B cell (primary cell): ENCODE results near the gene ZNF23. TPM values are rescaled to one million over a fixed set of nuclear protein-coding genes. Genes with fewer than 3 reads are reported as not detected.

ENCODE experiments used
- ATAC-seq: fragments of 200-7000 bp; cut with Tn5 transposase; one replicate; pipeline ENCODE4 v1.10.0; 2021; ENCODE audit warnings: low read depth, mild to moderate bottlenecking, moderate number of reproducible peaks, moderate library complexity
- CTCF ChIA-PET: fragments of 350-600 bp; sonication (Branson Sonifier 250); formaldehyde crosslinking; loops from one replicate; lab custom pipeline; 2021; ENCODE audit warnings: antibody characterized with exemption, inconsistent platforms; lab: Charles Lee
- POLR2A ChIA-PET: fragments of 350-600 bp; sonication (Branson Sonifier 250); formaldehyde crosslinking; loops from one replicate; lab custom pipeline; 2021; ENCODE audit warnings: antibody characterized with exemption; lab: Charles Lee
- DNase-seq: peaks from one replicate; pipeline ENCODE4 v3.0.0; 2013
- H2AFZ ChIP-seq: 2 replicates; pipeline ENCODE4 v1.6.1; 2012; ENCODE audit warnings: mild to moderate bottlenecking, low read depth, low read length; ENCODE audit not compliant: insufficient read depth, poor library complexity, severe bottlenecking
- H3K27ac ChIP-seq, 2 donors: 1 replicate in 1 of 2; 2 replicates in 1 of 2; pipeline ENCODE4 v1.5.1; 2012 to 2013; ENCODE audit warnings: low read length in 2 of 2, mild to moderate bottlenecking in 2 of 2, moderate library complexity in 1 of 2
- H3K27me3 ChIP-seq, 4 experiments: fragments of 200-600 bp in 1 of 4; sonication (generic) in 1 of 4; replicated peaks in 1 of 4; 1 replicate in 2 of 4; 2 replicates in 2 of 4; pipeline versions ENCODE4 v1.6.1 to v1.7.0; 2013 to 2016; ENCODE audit warnings: low read length in 3 of 4, mild to moderate bottlenecking in 2 of 4, mixed read lengths in 1 of 4, moderate library complexity in 1 of 4; ENCODE audit not compliant: insufficient read depth in 4 of 4, control insufficient read depth in 3 of 4; ENCODE audit errors: control extremely low read depth in 1 of 4
- H3K36me3 ChIP-seq, 2 experiments: replicated peaks in 1 of 2; 1 replicate in 1 of 2; 2 replicates in 1 of 2; pipeline versions ENCODE4 v1.6.1 to v1.7.1; 2013; ENCODE audit warnings: low read length in 1 of 2; ENCODE audit not compliant: insufficient read depth in 2 of 2, control insufficient read depth in 1 of 2; ENCODE audit errors: control extremely low read depth in 1 of 2, extremely low read depth in 1 of 2
- H3K4me1 ChIP-seq, 2 donors: fragments of 200-600 bp in 1 of 2; sonication (generic) in 1 of 2; 1 replicate in 1 of 2; 2 replicates in 1 of 2; pipeline versions ENCODE4 v1.5.1 to v1.6.1; 2013 to 2017; ENCODE audit warnings: low read length in 2 of 2; ENCODE audit not compliant: control insufficient read depth in 2 of 2, insufficient read depth in 2 of 2
- H3K4me2 ChIP-seq: replicated peaks from 2 replicates; pipeline ENCODE3; 2012; ENCODE audit warnings: mild to moderate bottlenecking, low read depth, low read length; ENCODE audit not compliant: poor library complexity, severe bottlenecking
- H3K4me3 ChIP-seq, 5 experiments: fragments of 200-600 bp in 1 of 5; sonication (generic) in 1 of 5; 1 replicate in 3 of 5; 2 replicates in 2 of 5; pipeline versions ENCODE4 v1.5.1 to v1.7.0; 2011 to 2016; ENCODE audit warnings: low read length in 4 of 5, mild to moderate bottlenecking in 4 of 5, low read depth in 2 of 5, control low read depth in 1 of 5, moderate library complexity in 1 of 5; ENCODE audit not compliant: insufficient read depth in 1 of 5; ENCODE audit errors: control extremely low read depth in 1 of 5, extremely low read depth in 1 of 5
- H3K79me2 ChIP-seq: fragments of 200-600 bp; sonication (generic); one replicate; pipeline ENCODE4 v1.6.0; 2016; ENCODE audit warnings: low read length; ENCODE audit not compliant: control insufficient read depth, insufficient read depth
- H3K9ac ChIP-seq: fragments of 200-600 bp; sonication (generic); 2 replicates; pipeline ENCODE4 v1.6.1; 2017; ENCODE audit warnings: mild to moderate bottlenecking, low read length, moderate library complexity
- H3K9me3 ChIP-seq, 3 donors: one replicate each; pipeline versions ENCODE4 v1.6.1 to v1.7.1; 2013; ENCODE audit warnings: low read length in 2 of 3; ENCODE audit not compliant: control insufficient read depth in 2 of 3, insufficient read depth in 1 of 3; ENCODE audit errors: control extremely low read depth in 1 of 3
- H4K20me1 ChIP-seq: 2 replicates; pipeline ENCODE4 v1.6.0; 2012; ENCODE audit warnings: mild to moderate bottlenecking, low read length; ENCODE audit not compliant: insufficient read depth, control insufficient read depth, poor library complexity, severe bottlenecking
- H3K27ac Mint-ChIP-seq: one replicate; pipeline ENCODE4 v1.8.0; 2021; ENCODE audit warnings: mixed read lengths
- H3K27me3 Mint-ChIP-seq: one replicate; pipeline ENCODE4 v1.8.0; 2021; ENCODE audit warnings: mixed read lengths
- H3K4me1 Mint-ChIP-seq: one replicate; pipeline ENCODE4 v1.8.0; 2021; ENCODE audit warnings: mixed read lengths
- H3K4me3 Mint-ChIP-seq: one replicate; pipeline ENCODE4 v1.8.0; 2021; ENCODE audit warnings: mixed read lengths
- H3K9me3 Mint-ChIP-seq: one replicate; pipeline ENCODE4 v1.8.0; 2022; ENCODE audit warnings: mixed read lengths; ENCODE audit not compliant: insufficient read depth
- CTCF ChIP-seq: fragments of 200-600 bp; IDR thresholded peaks from one replicate; pipeline ENCODE4 v1.8.0; 2022; ENCODE audit warnings: antibody characterized with exemption, mild to moderate bottlenecking
- EZH2 ChIP-seq: IDR thresholded peaks from 2 replicates; pipeline ENCODE4 v1.6.1; 2012; ENCODE audit warnings: borderline replicate concordance, low read depth, mild to moderate bottlenecking, moderate library complexity, low read length; ENCODE audit not compliant: insufficient read depth, poor library complexity, severe bottlenecking
- WGBS: methylation state at CpG from one replicate; pipeline ENCODE4 v1.1.5; 2013; ENCODE audit warnings: missing lambda C conversion rate; ENCODE audit not compliant: insufficient coverage; 5-methylcytosine and 5-hydroxymethylcytosine counted together
- intact Hi-C: fragments of 100-400 bp; cut with micrococcal nuclease; formaldehyde crosslinking; loops from one replicate; pipeline ENCODE4 v1.10.0; 2022
- polyA plus RNA-seq: library from polyadenylated mRNA; depleted of rRNA; stranded (reverse); fragments of >200 nt; gene quantifications from 2 replicates; pipeline ENCODE4 v1.2.3, GENCODE V29; 2012
- total RNA-seq, 2 donors: library from RNA; stranded (reverse); fragments of 120-200 nt in 1 of 2; gene quantifications; 1 replicate in 1 of 2; 2 replicates in 1 of 2; pipeline versions ENCODE4 v1.2.3 to v1.2.4, GENCODE V29; 2013 to 2022

Gene ZNF23
- total and polyA plus RNA-seq, 2 donors (not counting 1 experiment from before 2014, with no cell fraction given) = 8.4 to 15.0 TPM

DNA sequence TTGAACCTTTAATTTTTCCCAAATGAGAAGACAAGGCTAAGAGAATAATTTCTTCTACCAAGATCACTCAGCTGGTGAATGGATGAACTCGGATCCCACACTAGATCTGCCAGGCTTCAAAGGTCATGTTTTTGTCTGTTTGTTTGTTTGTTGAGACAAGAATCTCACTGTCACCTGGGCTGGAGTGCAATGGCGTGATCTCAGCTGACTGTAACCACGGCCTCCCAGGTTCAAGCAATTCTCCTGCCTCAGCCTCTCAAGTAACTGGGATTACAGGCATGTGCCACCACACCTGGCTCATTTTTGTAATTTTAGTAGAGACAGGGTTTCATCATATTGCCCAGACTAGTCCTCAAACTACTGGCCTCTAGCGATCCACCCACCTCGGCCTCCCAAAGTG is 20.5 kb upstream of the ZNF23 start:
- intact Hi-C loops = loop anchor here (5.0 kb wide), 1 partner anchor 525 kb away; the partner anchor contains the start of gene DHODH
- ATAC-seq (no peak), DNase-seq (no peak)
- no peak for TF ChIP-seq CTCF
- no peak for TF ChIP-seq EZH2
- H3K4me3 Mint-ChIP-seq = no peak overlapping the region
- ChIA-PET POLR2A (no interaction called here), CTCF (interaction anchor here (1.4 to 1.5 kb wide), 2 partner anchors 18 to 128 kb away, joined by 4 read pairs; no protein-coding TSS in a partner anchor)
- Histone ChIP-seq H3K36me3 (peaks cover 0 to 13% of the 10 kb centered on the region in 2 experiments), H3K27me3 (no peaks in the 10 kb centered on the region), H3K4me1 (peaks cover 9 to 12% of the 10 kb centered on the region in 2 donors), H3K79me2 (peaks cover 19% of the 10 kb centered on the region), H3K9me3 (no peaks in the 10 kb centered on the region), H3K4me2 (no peak overlapping the region), H3K27ac (no peak overlapping the region), H2AFZ (no peak overlapping the region), H3K9ac (no peak overlapping the region), H4K20me1 (no peaks in the 10 kb centered on the region), H3K4me3 (no peak overlapping the region)
- 95% methylated on average over 3 of the region's 5 CpGs for WGBS
- H3K27ac Mint-ChIP-seq = peak overlapping the region; percentile 8
- peaks cover 15% of the 10 kb centered on the region for H3K4me1 Mint-ChIP-seq
- no peaks in the 10 kb centered on the region for H3K9me3 Mint-ChIP-seq
- H3K27me3 Mint-ChIP-seq = peaks cover 4% of the 10 kb centered on the region

DNA sequence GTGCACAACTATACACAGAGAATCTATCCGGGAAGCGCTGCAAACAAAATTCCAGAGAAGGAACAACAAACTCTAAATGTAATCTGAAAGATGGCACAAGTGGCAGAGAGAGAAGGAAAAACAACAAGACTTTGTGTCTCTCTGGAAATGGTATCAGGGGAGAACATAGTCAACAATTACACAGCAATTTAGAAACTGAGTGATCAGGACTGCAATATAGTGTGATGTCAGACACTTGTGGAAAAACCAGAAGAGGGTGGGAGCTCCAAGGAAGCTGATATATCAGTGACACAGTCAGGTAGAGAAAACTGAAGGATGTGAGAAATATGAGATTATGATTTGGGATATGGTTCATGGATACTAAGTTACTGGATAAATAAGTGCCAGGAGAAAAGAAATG is 18.9 kb upstream of the ZNF23 start:
- intact Hi-C loops = loop anchor here (5.0 kb wide), 1 partner anchor 526 kb away; the partner anchor contains the start of gene DHODH
- Histone ChIP-seq H3K4me1 (peaks cover 9 to 12% of the 10 kb centered on the region in 2 donors), H3K4me2 (no peak overlapping the region), H2AFZ (no peak overlapping the region), H4K20me1 (no peaks in the 10 kb centered on the region), H3K79me2 (peaks cover 19% of the 10 kb centered on the region), H3K27me3 (no peaks in the 10 kb centered on the region), H3K4me3 (no peak overlapping the region), H3K9ac (no peak overlapping the region), H3K9me3 (no peaks in the 10 kb centered on the region), H3K27ac (no peak overlapping the region), H3K36me3 (peaks cover 0 to 27% of the 10 kb centered on the region in 2 experiments)
- H3K4me3 Mint-ChIP-seq = no peak overlapping the region
- POLR2A ChIA-PET = no interaction called here
- H3K4me1 Mint-ChIP-seq = peaks cover 15% of the 10 kb centered on the region
- no peaks in the 10 kb centered on the region for H3K9me3 Mint-ChIP-seq
- H3K27me3 Mint-ChIP-seq = no peaks in the 10 kb centered on the region
- DNase-seq (no peak), ATAC-seq (no peak)
- H3K27ac Mint-ChIP-seq = no peak overlapping the region
- no CpG with 5 or more reads among the region's 2 CpGs for WGBS
- TF ChIP-seq CTCF = no peak
- no peak for TF ChIP-seq EZH2
- CTCF ChIA-PET = interaction anchor here (1.0 kb wide), 1 partner anchor 9 kb away, joined by 3 read pairs; no protein-coding TSS in a partner anchor
